ENCODE data around the gene SIGLEC15. TPM values are rescaled to one million over a fixed set of nuclear protein-coding genes. Genes with fewer than 3 reads are reported as not detected.

Gene SIGLEC15
- total and polyA plus RNA-seq, 12 donors = 0.09 to 4.2 (median 0.31) TPM; not detected in 2

- intact Hi-C loops (cut with DNase I) = no loop called here
- WGBS, 4 donors = 84 to 90% (median 87%) methylated on average over 3 of the region's 3 CpGs
- H3K4me1 ChIP-seq (replicated peaks in 1 of 2) = peaks cover 0 to 4% of the 10 kb centered on the region in 2 donors
- DNase-seq = no peak
- TF ChIP-seq POLR2A (IDR thresholded peaks at IDR 0.05) = no peak
- no peak for TF ChIP-seq CTCF (IDR thresholded peaks at IDR 0.05)
- no peaks in the 10 kb centered on the region for H3K27me3 ChIP-seq
- no peak overlapping the region for H3K27ac ChIP-seq
- peaks cover 0 to 14% of the 10 kb centered on the region in 2 donors for H3K36me3 ChIP-seq (replicated peaks in 1 of 2)
- no peak overlapping the region for H3K4me3 ChIP-seq
- H3K9me3 ChIP-seq (replicated peaks in 1 of 3) = no peaks in the 10 kb centered on the region
These were observed 64.1 kb downstream of the SIGLEC15 start for GRCh38 chr18:45889419-45890064.

- 73 to 100% (median 90%) methylated on average over 1 of the region's 1 CpG for WGBS, 4 donors
- Histone ChIP-seq H3K9me3 (replicated peaks in 1 of 3) (no peaks in the 10 kb centered on the region), H3K4me1 (replicated peaks in 1 of 2) (peaks cover 0 to 4% of the 10 kb centered on the region in 2 donors), H3K36me3 (replicated peaks in 1 of 2) (peaks cover 0 to 14% of the 10 kb centered on the region in 2 donors), H3K27ac (no peak overlapping the region), H3K27me3 (no peaks in the 10 kb centered on the region), H3K4me3 (no peak overlapping the region)
- DNase-seq = peak in 2 of 7 donors; percentile 20 to 28
- intact Hi-C loops (cut with DNase I) = no loop called here
- TF ChIP-seq POLR2A (IDR thresholded peaks at IDR 0.05) (no peak), CTCF (IDR thresholded peaks at IDR 0.05) (no peak)
These were observed 65.1 kb downstream of the SIGLEC15 start for GRCh38 chr18:45890606-45891005.

- no peak for DNase-seq
- intact Hi-C loops (cut with DNase I) = no loop called here
- H3K36me3 ChIP-seq (replicated peaks in 1 of 2) = peaks cover 0 to 10% of the 10 kb centered on the region in 2 donors
- peaks cover 0 to 4% of the 10 kb centered on the region in 2 donors for H3K4me1 ChIP-seq (replicated peaks in 1 of 2)
- no peak overlapping the region for H3K27ac ChIP-seq
- 72 to 75% (median 73%) methylated on average over 2 of the region's 2 CpGs for WGBS, 4 donors
- TF ChIP-seq POLR2A (IDR thresholded peaks at IDR 0.05) = no peak
- no peak for TF ChIP-seq CTCF (IDR thresholded peaks at IDR 0.05)
- H3K27me3 ChIP-seq = no peaks in the 10 kb centered on the region
- H3K9me3 ChIP-seq (replicated peaks in 1 of 3) = no peaks in the 10 kb centered on the region
- H3K4me3 ChIP-seq = no peak overlapping the region
These were observed 66.3 kb downstream of the SIGLEC15 start for GRCh38 chr18:45891806-45892205.

Small RNAs within 50 kb of the gene (small RNA-seq; reads per million reads assigned to genes)
- 0 reads per million in 2 donors for gene AC087685.1

Other genes starting within 250 kb of the SIGLEC15 start
- gene SLC14A2, start 210.2 kb upstream of the SIGLEC15 start, total RNA-seq = 1 to 10 TPM in 5 of 9 donors, under 1 TPM in 4; 0.30 to 2.0 (median 1.4) TPM
- gene SLC14A2, start 210.2 kb upstream of the SIGLEC15 start, polyA plus RNA-seq = 1 to 10 TPM in 1 of 3 donors, under 1 TPM in 2; 0.24 to 6.6 (median 0.84) TPM
- gene SLC14A1, start 101.5 kb upstream of the SIGLEC15 start, total RNA-seq = 1 to 10 TPM in 7 of 9 donors, under 1 TPM in 2; 0.57 to 8.8 (median 2.2) TPM
- 1 to 10 TPM; 1.3 to 3.6 (median 3.5) TPM for gene SLC14A1, start 101.5 kb upstream of the SIGLEC15 start, polyA plus RNA-seq
- 10 to 100 TPM; 15.1 to 80.3 (median 24.4) TPM for gene EPG5, start 141.7 kb downstream of the SIGLEC15 start, total RNA-seq
- 10 to 100 TPM in 1 of 3 donors, 1 to 10 TPM in 2; 7.3 to 21.6 (median 8.0) TPM for gene EPG5, start 141.7 kb downstream of the SIGLEC15 start, polyA plus RNA-seq
- gene PSTPIP2, start 246.6 kb downstream of the SIGLEC15 start, total RNA-seq = 10 to 100 TPM in 3 of 9 donors, 1 to 10 TPM in 6; 5.3 to 17.8 (median 8.7) TPM
- gene PSTPIP2, start 246.6 kb downstream of the SIGLEC15 start, polyA plus RNA-seq = 1 to 10 TPM; 6.6 to 9.1 (median 7.0) TPM